GM13976 (cell line): Measurements from ENCODE around the gene ACE.

Source experiments
- DNase-seq: peaks from one replicate; pipeline ENCODE4 v3.0.0; 2012; ENCODE audit warnings: low spot score
- CTCF ChIP-seq: IDR thresholded peaks from 2 replicates; pipeline ENCODE4 v1.5.1; 2012; ENCODE audit warnings: borderline replicate concordance, mild to moderate bottlenecking; ENCODE audit not compliant: insufficient read depth; ENCODE audit errors: extremely low read depth, missing control alignments, control extremely low read depth
- in situ Hi-C: fragments of 300-500 bp; cut with MboI; formaldehyde crosslinking; loops from one replicate; pipeline ENCODE4 v1.12.0; 2022; ENCODE audit warnings: low sequenced_read_pairs, mixed read lengths, inconsistent platforms; ENCODE audit not compliant: unreplicated experiment

ACE gene

GRCh38 chr17:63500543-63501390 lies 23.9 kb downstream of the ACE start:
- TF ChIP-seq CTCF = no peak
- in situ Hi-C loops = no loop called here
- DNase-seq = no peak

- in situ Hi-C loops = no loop called here
- TF ChIP-seq CTCF = no peak
- DNase-seq = no peak
These were observed 26.5 kb downstream of the ACE start for GRCh38 chr17:63503341-63503705.

GRCh38 chr17:63504261-63504660 lies 27.4 kb downstream of the ACE start:
- in situ Hi-C loops = no loop called here
- DNase-seq = no peak
- no peak for TF ChIP-seq CTCF

GRCh38 chr17:63505341-63505740 lies 28.5 kb downstream of the ACE start:
- TF ChIP-seq CTCF = no peak
- DNase-seq = no peak
- in situ Hi-C loops = no loop called here

GRCh38 chr17:63506627-63507026 lies 29.8 kb downstream of the ACE start:
- TF ChIP-seq CTCF = no peak
- in situ Hi-C loops = no loop called here
- no peak for DNase-seq

GRCh38 chr17:63511331-63511730 lies 34.5 kb downstream of the ACE start:
- DNase-seq = no peak
- TF ChIP-seq CTCF = no peak
- in situ Hi-C loops = no loop called here
